Measurements from ENCODE around the gene DNAJA4.

- TF ChIP-seq, protein P1, sequence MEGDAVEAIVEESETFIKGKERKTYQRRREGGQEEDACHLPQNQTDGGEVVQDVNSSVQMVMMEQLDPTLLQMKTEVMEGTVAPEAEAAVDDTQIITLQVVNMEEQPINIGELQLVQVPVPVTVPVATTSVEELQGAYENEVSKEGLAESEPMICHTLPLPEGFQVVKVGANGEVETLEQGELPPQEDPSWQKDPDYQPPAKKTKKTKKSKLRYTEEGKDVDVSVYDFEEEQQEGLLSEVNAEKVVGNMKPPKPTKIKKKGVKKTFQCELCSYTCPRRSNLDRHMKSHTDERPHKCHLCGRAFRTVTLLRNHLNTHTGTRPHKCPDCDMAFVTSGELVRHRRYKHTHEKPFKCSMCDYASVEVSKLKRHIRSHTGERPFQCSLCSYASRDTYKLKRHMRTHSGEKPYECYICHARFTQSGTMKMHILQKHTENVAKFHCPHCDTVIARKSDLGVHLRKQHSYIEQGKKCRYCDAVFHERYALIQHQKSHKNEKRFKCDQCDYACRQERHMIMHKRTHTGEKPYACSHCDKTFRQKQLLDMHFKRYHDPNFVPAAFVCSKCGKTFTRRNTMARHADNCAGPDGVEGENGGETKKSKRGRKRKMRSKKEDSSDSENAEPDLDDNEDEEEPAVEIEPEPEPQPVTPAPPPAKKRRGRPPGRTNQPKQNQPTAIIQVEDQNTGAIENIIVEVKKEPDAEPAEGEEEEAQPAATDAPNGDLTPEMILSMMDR (IDR thresholded peaks at IDR 0.05), result no peak
- TF ChIP-seq MXI1 (IDR thresholded peaks at IDR 0.05; ENCODE audit: low read depth, low read length), result no peak
- TF ChIP-seq SMC3 (IDR thresholded peaks at IDR 0.05; ENCODE audit: low read depth, low read length), result no peak
- TF ChIP-seq MAX (IDR thresholded peaks at IDR 0.05; ENCODE audit: low read depth), result no peak
- no peak for TF ChIP-seq SIN3A (IDR thresholded peaks at IDR 0.05; ENCODE audit: borderline replicate concordance, low read depth, low read length)
- TF ChIP-seq TAF1 (IDR thresholded peaks at IDR 0.05; ENCODE audit: borderline replicate concordance, low read depth, low read length), result no peak
- no peak for TF ChIP-seq POLR2AphosphoS5 (IDR thresholded peaks at IDR 0.05; ENCODE audit: low read depth, low read length)
- TF ChIP-seq CHD2 (IDR thresholded peaks at IDR 0.05; ENCODE audit: low read length, partially characterized antibody), result no peak
- no peak for TF ChIP-seq FOXM1 (IDR thresholded peaks at IDR 0.05; ENCODE audit: low read depth)
These were observed 27.2 kb upstream of the DNAJA4 start for GRCh38 chr15:78237146-78237545.
